CD4-positive, alpha-beta T cell (primary cell): Measurements from ENCODE around the gene DNALI1. TPM values are rescaled to one million over a fixed set of nuclear protein-coding genes. Genes with fewer than 3 reads are reported as not detected.
A peak's percentile ranks its signal among the peaks of the same experiment; 100 is the strongest.

Experiments used
- ATAC-seq: fragments of 200-7000 bp; cut with Tn5 transposase; one replicate; pipeline ENCODE4 v1.10.0; 2022; ENCODE audit warnings: mild to moderate bottlenecking; ENCODE audit not compliant: poor library complexity
- CTCF ChIA-PET: fragments of 350-600 bp; sonication (Branson Sonifier 250); formaldehyde crosslinking; loops from one replicate; lab custom pipeline; 2021; ENCODE audit warnings: antibody characterized with exemption, inconsistent platforms; lab: Charles Lee
- POLR2A ChIA-PET: fragments of 350-600 bp; sonication (Branson Sonifier 250); formaldehyde crosslinking; loops from one replicate; lab custom pipeline; 2021; ENCODE audit warnings: antibody characterized with exemption, inconsistent platforms; lab: Charles Lee
- DNase-seq, 14 experiments: peaks; one replicate each; pipeline ENCODE4 v3.0.0-alpha.2; 2013 to 2020; ENCODE audit warnings: mixed read lengths in 2 of 14
- H3K27ac ChIP-seq, 2 donors: one replicate each; pipeline versions ENCODE4 v1.5.1 to v1.7.0; 2013; ENCODE audit warnings: low read length in 2 of 2, low read depth in 1 of 2, mild to moderate bottlenecking in 1 of 2
- H3K27me3 ChIP-seq, 2 experiments: 1 replicate in 1 of 2; 2 replicates in 1 of 2; pipeline versions ENCODE4 v1.6.1 to v1.7.0; 2013; ENCODE audit warnings: low read length in 2 of 2, control low read depth in 1 of 2, mild to moderate bottlenecking in 1 of 2, moderate library complexity in 1 of 2; ENCODE audit not compliant: insufficient read depth in 2 of 2, control insufficient read depth in 1 of 2
- H3K36me3 ChIP-seq: one replicate; pipeline ENCODE4 v1.6.1; 2013; ENCODE audit warnings: low read length, control low read depth; ENCODE audit not compliant: insufficient read depth
- H3K4me1 ChIP-seq: one replicate; pipeline ENCODE4 v1.6.1; 2013; ENCODE audit warnings: low read length, control low read depth; ENCODE audit not compliant: insufficient read depth
- H3K4me3 ChIP-seq: one replicate; pipeline ENCODE4 v1.5.1; 2013; ENCODE audit warnings: mild to moderate bottlenecking, low read length, moderate library complexity
- H3K9me3 ChIP-seq, 2 experiments: 1 replicate in 1 of 2; 2 replicates in 1 of 2; pipeline versions ENCODE4 v1.6.1 to v1.7.0; 2013; ENCODE audit warnings: low read length in 2 of 2, mild to moderate bottlenecking in 2 of 2, control low read depth in 1 of 2, moderate library complexity in 1 of 2; ENCODE audit not compliant: control insufficient read depth in 1 of 2, insufficient read depth in 1 of 2
- H3K27ac Mint-ChIP-seq: one replicate; pipeline ENCODE4 v1.8.0; 2020; ENCODE audit warnings: mixed read lengths
- H3K27me3 Mint-ChIP-seq: one replicate; pipeline ENCODE4 v1.8.0; 2021; ENCODE audit warnings: mixed read lengths
- H3K36me3 Mint-ChIP-seq: one replicate; pipeline ENCODE4 v1.8.0; 2021; ENCODE audit warnings: low read depth, mixed read lengths
- H3K4me1 Mint-ChIP-seq: one replicate; pipeline ENCODE4 v1.8.0; 2021; ENCODE audit warnings: low read depth, mixed read lengths
- H3K4me3 Mint-ChIP-seq: one replicate; pipeline ENCODE4 v1.8.0; 2020; ENCODE audit warnings: mild to moderate bottlenecking, mixed read lengths
- H3K9me3 Mint-ChIP-seq: one replicate; pipeline ENCODE4 v1.8.0; 2020; ENCODE audit warnings: mixed read lengths
- CTCF ChIP-seq: fragments of 200-600 bp; IDR thresholded peaks from one replicate; pipeline ENCODE4 v1.8.0; 2022; ENCODE audit warnings: antibody characterized with exemption, mild to moderate bottlenecking
- intact Hi-C, 2 experiments: fragments of 100-400 bp; cut with DNase I in 1 of 2; cut with micrococcal nuclease in 1 of 2; formaldehyde crosslinking; loops; one replicate each; pipeline versions ENCODE4 v1.15.1 to v1.9.0; 2023 to 2025; cut with DNase I, micrococcal nuclease
- polyA plus RNA-seq, 2 donors: library from polyadenylated mRNA; unstranded; fragments of 120-200 nt; gene quantifications; one replicate each; pipeline ENCODE4 v1.2.1, GENCODE V29; 2013
- total RNA-seq, 174 experiments: library from RNA in 2 of 174; stranded (reverse) in 2 of 174; gene quantifications; one replicate each; pipeline ENCODE4 v1.2.3 and lab custom pipeline; 2021 to 2026

The DNALI1 gene
- not detected for total RNA-seq
- polyA plus RNA-seq (2013, experiment 1 of 2): 0.09 TPM
- polyA plus RNA-seq (2013, experiment 2 of 2): 0.67 TPM
- total RNA-seq (lab: John Stamatoyannopoulos, UW): 0 to 0.21 (median 0) reads per million in 172 experiments

- Mint-ChIP-seq H3K27me3 (peaks cover 4% of the 10 kb centered on the region), H3K4me3 (peak within 1 kb of the TSS; percentile 30), H3K4me1 (peaks cover 26% of the 10 kb centered on the region), H3K36me3 (peaks cover 24% of the 10 kb centered on the region), H3K27ac (no peak within 1 kb of the TSS), H3K9me3 (no peaks in the 10 kb centered on the region)
- Histone ChIP-seq H3K36me3 (peaks cover 9% of the 10 kb centered on the region), H3K9me3 (no peaks in the 10 kb centered on the region), H3K27me3 (no peaks in the 10 kb centered on the region), H3K4me1 (peaks cover 19% of the 10 kb centered on the region), H3K27ac (no peak within 1 kb of the TSS), H3K4me3 (no peak within 1 kb of the TSS)
- ChIA-PET POLR2A (interaction anchor here (1.1 kb wide), 1 partner anchor 37 kb away, joined by 3 read pairs; no protein-coding TSS in a partner anchor), CTCF (no interaction called here)
- no peak for TF ChIP-seq CTCF
- ATAC-seq (no peak), DNase-seq (peak in 5 of 14 experiments; percentile 2 to 53 (median 10))
- intact Hi-C loops: loop anchor here in 1 of 2 experiments (5.0 kb wide), 2 partner anchors 99 to 306 kb away; no protein-coding TSS in a partner anchor
Measured at GRCh38 chr1:37556712-37557196, at the start of gene DNALI1. Gene DNALI1, plus strand, starts transcription at chr1:37556940. Its CDS starts 55 bp downstream, at chr1:37556995.

DNA sequence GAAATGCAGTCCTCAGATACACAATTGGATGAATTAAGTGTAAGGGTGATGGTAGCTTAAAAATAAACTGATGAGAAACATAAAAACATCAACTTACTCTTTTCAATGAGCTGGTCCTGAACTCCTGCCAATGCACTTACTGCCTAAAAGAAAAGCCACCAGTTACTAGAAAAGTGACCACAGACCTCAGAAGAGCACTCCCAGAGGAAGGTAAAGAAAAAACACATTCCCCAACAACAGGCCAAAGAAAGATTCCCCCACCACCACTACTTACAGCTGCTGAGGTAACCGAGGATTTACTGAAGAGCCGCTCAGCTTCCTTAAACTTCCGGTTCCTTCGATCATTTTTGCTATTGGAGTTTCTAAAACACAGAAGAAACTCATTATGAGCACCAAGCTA lies 47.6 kb upstream of the DNALI1 start:
- no peak overlapping the region for H3K27ac ChIP-seq
- no peak for TF ChIP-seq CTCF
- CTCF ChIA-PET: interaction anchor here (0.6 to 3.0 kb wide), 2 partner anchors 11 to 22 kb away, joined by 3 to 10 read pairs; no protein-coding TSS in a partner anchor
- intact Hi-C loops: no loop called here
- H3K36me3 ChIP-seq: peaks cover 59% of the 10 kb centered on the region
- no peak overlapping the region for H3K27ac Mint-ChIP-seq
- H3K4me1 ChIP-seq: peaks cover 14% of the 10 kb centered on the region
- H3K4me3 ChIP-seq: no peak overlapping the region
- DNase-seq: no peak
- peak overlapping the region; percentile 68 for H3K4me3 Mint-ChIP-seq
- ATAC-seq: no peak
- H3K27me3 Mint-ChIP-seq: no peaks in the 10 kb centered on the region
- H3K9me3 Mint-ChIP-seq: no peaks in the 10 kb centered on the region
- peaks cover 67% of the 10 kb centered on the region for H3K36me3 Mint-ChIP-seq
- POLR2A ChIA-PET: interaction anchor here (1.4 kb wide), 1 partner anchor 20 kb away, joined by 4 read pairs; no protein-coding TSS in a partner anchor
- H3K27me3 ChIP-seq: no peaks in the 10 kb centered on the region
- peaks cover 41% of the 10 kb centered on the region for H3K4me1 Mint-ChIP-seq
- H3K9me3 ChIP-seq: no peaks in the 10 kb centered on the region

DNA sequence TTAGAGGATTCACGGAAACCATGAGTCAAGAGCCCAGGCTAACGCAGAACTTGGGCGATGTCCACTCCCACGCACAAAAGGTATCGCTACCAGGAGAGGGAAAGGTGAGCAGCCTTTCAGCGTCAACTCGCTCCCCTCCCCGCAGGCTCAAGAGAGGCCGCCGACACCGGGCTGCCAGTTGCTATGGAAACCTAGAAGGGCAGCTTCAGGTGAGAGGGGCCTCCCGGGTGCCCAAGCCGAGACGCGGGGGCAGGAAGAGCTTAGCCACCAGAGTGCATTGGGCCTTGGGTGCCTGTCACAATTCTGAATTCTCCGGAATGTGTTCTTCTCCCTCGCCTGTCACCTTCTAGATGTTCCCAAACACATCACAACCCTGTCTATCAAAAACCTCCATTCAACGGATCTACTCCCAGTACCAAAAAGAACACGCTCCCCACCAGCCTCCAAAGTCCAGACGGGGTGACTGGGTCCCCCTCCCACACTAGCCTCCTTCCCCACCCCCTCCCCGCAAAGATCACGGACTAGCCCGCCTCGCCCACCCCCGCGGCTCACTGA lies 42.9 kb upstream of the DNALI1 start:
- intact Hi-C loops: loop anchor here (2.0 kb wide), 4 partner anchors 35 to 169 kb away; partner anchors contain the start of gene GNL2 (in 1 of the 2)
- Mint-ChIP-seq H3K4me3 (peak overlapping the region; percentile 97), H3K27me3 (no peaks in the 10 kb centered on the region), H3K27ac (peak overlapping the region; percentile 95), H3K36me3 (peaks cover 43% of the 10 kb centered on the region), H3K4me1 (peaks cover 45% of the 10 kb centered on the region), H3K9me3 (no peaks in the 10 kb centered on the region)
- Histone ChIP-seq H3K27me3 (no peaks in the 10 kb centered on the region), H3K4me1 (peaks cover 22% of the 10 kb centered on the region), H3K4me3 (peak overlapping the region; percentile 86), H3K9me3 (no peaks in the 10 kb centered on the region), H3K27ac (peak overlapping the region in 1 of 2 donors; percentile 79), H3K36me3 (peaks cover 22% of the 10 kb centered on the region)
- POLR2A ChIA-PET: interaction anchor here (0.9 to 2.4 kb wide), 16 partner anchors 10 to 345 kb away, joined by 3 to 41 read pairs (median 7); partner anchors contain the start of genes C1orf122, CDCA8, MTF1 and SNIP1
- DNase-seq (peak in 12 of 14 experiments; percentile 16 to 73 (median 26)), ATAC-seq (peak; percentile 4)
- TF ChIP-seq CTCF: no peak
- CTCF ChIA-PET: interaction anchor here (0.8 to 3.5 kb wide), 22 partner anchors 8 to 179 kb away, joined by 3 to 28 read pairs (median 7); partner anchors contain the start of genes CDCA8 and GNL2
